Gastroesophageal sphincter (tissue), 4 donors: Measurements from ENCODE around the gene KRTAP10-8. TPM values are rescaled to one million over a fixed set of nuclear protein-coding genes. Genes with fewer than 3 reads are reported as not detected.

Source experiments
- ATAC-seq: fragments of 150-250 bp; one replicate; pipeline ENCODE4 v1.9.1; 2016; ENCODE audit warnings: mild to moderate bottlenecking, moderate library complexity
- H3K27ac ChIP-seq, 4 donors: fragments of 200-600 bp; sonication (generic) in 3 of 4; 1 replicate in 3 of 4; 2 replicates in 1 of 4; pipeline ENCODE4 v1.5.1; 2016 to 2019
- H3K27me3 ChIP-seq: fragments of 200-600 bp; sonication (generic); one replicate; pipeline ENCODE4 v1.5.1; 2019
- H3K36me3 ChIP-seq, 2 donors: fragments of 200-600 bp; sonication (generic); one replicate each; pipeline ENCODE4 v1.5.1; 2019; ENCODE audit warnings: control low read depth in 1 of 2
- H3K4me1 ChIP-seq, 3 donors: fragments of 200-600 bp; sonication (generic); 1 replicate in 2 of 3; 2 replicates in 1 of 3; pipeline ENCODE4 v1.5.1; 2016 to 2019; ENCODE audit warnings: control low read depth in 2 of 3
- H3K4me3 ChIP-seq, 2 donors: fragments of 200-600 bp; sonication (generic); one replicate each; pipeline ENCODE4 v1.5.1; 2019; ENCODE audit warnings: mild to moderate bottlenecking in 1 of 2, moderate library complexity in 1 of 2
- H3K9me3 ChIP-seq, 3 donors: fragments of 200-600 bp; sonication (generic); one replicate each; pipeline ENCODE4 v1.5.1; 2017 to 2019; ENCODE audit warnings: control low read depth in 2 of 3
- CTCF ChIP-seq, 4 experiments: fragments of 200-600 bp in 2 of 4; fragments of 450-650 bp in 2 of 4; sonication (generic) in 1 of 4; IDR thresholded peaks; one replicate each; pipeline ENCODE4 v1.5.1; 2017 to 2019; ENCODE audit warnings: antibody characterized with exemption in 4 of 4, mild to moderate bottlenecking in 2 of 4, moderate library complexity in 2 of 4
- EP300 ChIP-seq: sonication (generic); formaldehyde crosslinking; IDR thresholded peaks from one replicate; pipeline ENCODE4 v1.6.1; 2017; ENCODE audit warnings: antibody characterized with exemption, mild to moderate bottlenecking
- POLR2A ChIP-seq, 2 donors: fragments of 450-650 bp; IDR thresholded peaks; one replicate each; pipeline ENCODE4 v1.6.1; 2017; ENCODE audit warnings: antibody characterized with exemption in 2 of 2, mild to moderate bottlenecking in 2 of 2, moderate library complexity in 1 of 2
- POLR2AphosphoS5 ChIP-seq: sonication (generic); formaldehyde crosslinking; IDR thresholded peaks from one replicate; pipeline ENCODE4 v1.6.1; 2017; ENCODE audit warnings: antibody characterized with exemption
- WGBS, 2 donors: methylation state at CpG; one replicate each; pipeline ENCODE4 v1.1.5; 2018; ENCODE audit warnings: low coverage in 1 of 2; 5-methylcytosine and 5-hydroxymethylcytosine counted together
- total RNA-seq, 4 donors: library from RNA; depleted of rRNA; stranded (reverse); fragments of >200 nt; gene quantifications; one replicate each; pipeline ENCODE4 v1.1.0, GENCODE V29; 2016

Gene KRTAP10-8
- total RNA-seq, 4 donors from 2014 or later = not detected

- Histone ChIP-seq H3K27me3 (peaks cover 46% of the 10 kb centered on the region), H3K4me3 (no peak overlapping the region), H3K36me3 (no peaks in the 10 kb centered on the region), H3K9me3 (peaks cover 0 to 54% (median 0%) of the 10 kb centered on the region in 3 donors), H3K27ac (no peak overlapping the region), H3K4me1 (peaks cover 0 to 4% (median 0%) of the 10 kb centered on the region in 3 donors)
- TF ChIP-seq EP300 = no peak
- TF ChIP-seq POLR2AphosphoS5 = no peak
- TF ChIP-seq POLR2A (IDR thresholded peaks at IDR 0.05) = no peak
- TF ChIP-seq CTCF (IDR thresholded peaks at IDR 0.05) = no peak
- 64 to 73% methylated on average over 14 of the region's 15 CpGs for WGBS, 2 donors
- no peak for ATAC-seq
Measured at GRCh38 chr21:44582055-44582454, 29.8 kb upstream of the KRTAP10-8 start.

DNA sequence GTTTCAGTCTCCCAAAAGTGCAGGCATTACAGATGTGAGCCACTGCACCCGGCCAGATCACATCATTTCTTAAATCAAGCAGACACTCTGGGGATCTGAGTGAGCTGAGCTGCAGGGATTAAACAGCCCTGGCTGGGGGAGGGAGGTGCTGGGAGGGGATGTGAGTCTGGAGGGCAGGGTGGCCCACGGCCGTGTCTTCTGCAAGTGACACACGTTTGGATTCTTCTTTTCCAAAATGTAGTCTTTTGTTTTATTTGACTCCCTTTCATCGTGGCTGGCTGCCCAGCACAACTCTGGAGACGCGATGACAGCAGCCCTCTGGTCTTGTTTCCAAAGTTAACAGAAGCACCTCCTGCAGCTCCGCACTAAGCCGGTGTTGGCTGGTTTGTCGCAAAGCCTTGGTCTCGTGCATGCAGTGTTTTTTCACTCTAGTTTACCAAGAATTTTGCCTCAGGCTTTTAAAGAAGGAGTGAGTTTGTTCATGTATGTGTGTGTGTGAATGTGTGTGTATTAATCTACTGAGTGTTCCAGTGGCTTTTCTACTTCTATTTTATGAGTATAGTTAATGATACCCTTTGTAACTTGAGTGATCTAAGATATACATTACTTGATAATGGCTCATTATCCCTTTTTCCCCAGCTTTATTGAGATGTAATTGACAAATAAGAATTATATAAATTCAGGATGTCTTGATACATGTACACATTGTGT lies 28.6 kb upstream of the KRTAP10-8 start:
- Histone ChIP-seq H3K27me3 (peaks cover 42% of the 10 kb centered on the region), H3K4me3 (no peak overlapping the region), H3K9me3 (peaks cover 0 to 43% (median 0%) of the 10 kb centered on the region in 3 donors), H3K4me1 (peaks cover 0 to 4% (median 0%) of the 10 kb centered on the region in 3 donors), H3K27ac (no peak overlapping the region), H3K36me3 (no peaks in the 10 kb centered on the region)
- TF ChIP-seq POLR2AphosphoS5 (no peak), CTCF (IDR thresholded peaks at IDR 0.05) (no peak), POLR2A (IDR thresholded peaks at IDR 0.05) (no peak), EP300 (no peak)
- 14 to 15% methylated on average over 10 to 11 of the region's 11 CpGs for WGBS, 2 donors
- ATAC-seq = no peak

DNA sequence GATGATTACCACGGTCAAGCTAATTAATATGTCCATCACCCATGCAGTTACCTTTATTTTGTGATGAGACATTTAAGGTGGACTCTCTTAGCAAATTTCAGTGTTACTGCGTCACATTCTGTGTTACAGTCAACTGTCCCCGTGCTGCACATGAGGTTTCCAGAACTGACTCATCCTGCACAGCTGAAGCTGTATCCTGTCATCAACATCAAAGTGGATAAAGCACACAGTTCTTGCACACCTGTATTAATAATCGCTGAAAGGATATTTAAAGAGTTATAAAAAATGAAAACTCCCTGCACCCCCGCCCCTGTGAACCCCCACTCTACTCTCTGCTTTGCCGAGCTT lies 28.1 kb upstream of the KRTAP10-8 start:
- Histone ChIP-seq H3K4me1 (peaks cover 0 to 4% (median 0%) of the 10 kb centered on the region in 3 donors), H3K4me3 (no peak overlapping the region), H3K36me3 (no peaks in the 10 kb centered on the region), H3K9me3 (peaks cover 0 to 40% (median 0%) of the 10 kb centered on the region in 3 donors), H3K27me3 (peaks cover 37% of the 10 kb centered on the region), H3K27ac (no peak overlapping the region)
- 60 to 70% methylated on average over 6 of the region's 6 CpGs for WGBS, 2 donors
- TF ChIP-seq POLR2A (IDR thresholded peaks at IDR 0.05) = no peak
- TF ChIP-seq POLR2AphosphoS5 = no peak
- no peak for TF ChIP-seq CTCF (IDR thresholded peaks at IDR 0.05)
- TF ChIP-seq EP300 = no peak
- no peak for ATAC-seq

DNA sequence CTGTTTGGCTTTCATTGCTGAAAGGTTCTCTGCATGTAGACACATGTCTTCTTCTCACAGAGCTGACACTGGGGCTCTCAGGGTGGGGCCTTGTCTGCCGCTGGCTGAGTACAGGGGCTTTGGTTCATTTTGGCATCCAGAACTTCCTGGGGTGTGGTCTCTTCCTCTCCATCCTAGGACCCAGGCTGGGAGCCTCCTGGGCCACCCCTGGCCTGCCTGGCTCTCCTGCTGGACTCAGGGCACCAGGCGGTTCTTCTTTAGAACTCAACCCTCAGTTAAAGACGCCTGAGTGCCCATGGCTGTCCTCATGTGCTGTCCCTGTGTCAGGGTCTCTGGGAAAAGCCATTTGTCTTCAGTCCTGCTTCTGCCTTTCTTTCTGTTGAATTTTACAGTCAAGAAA lies 26.0 kb upstream of the KRTAP10-8 start:
- ATAC-seq = no peak
- H3K27ac ChIP-seq = no peak overlapping the region
- H3K27me3 ChIP-seq = peaks cover 39% of the 10 kb centered on the region
- H3K4me3 ChIP-seq = no peak overlapping the region
- 70 to 93% methylated on average over 2 of the region's 3 CpGs for whole genome bisulfite sequencing, 2 donors
- H3K36me3 ChIP-seq = no peaks in the 10 kb centered on the region
- no peak for TF ChIP-seq EP300
- no peak for TF ChIP-seq CTCF (IDR thresholded peaks at IDR 0.05)
- TF ChIP-seq POLR2A (IDR thresholded peaks at IDR 0.05) = no peak
- no peak for TF ChIP-seq POLR2AphosphoS5
- peaks cover 0 to 27% (median 0%) of the 10 kb centered on the region in 3 donors for H3K9me3 ChIP-seq
- peaks cover 0 to 4% (median 0%) of the 10 kb centered on the region in 3 donors for H3K4me1 ChIP-seq

GRCh38 chr21:44589094-44589493 lies 22.8 kb upstream of the KRTAP10-8 start:
- Histone ChIP-seq H3K36me3 (no peaks in the 10 kb centered on the region), H3K4me3 (no peak overlapping the region), H3K27me3 (peaks cover 62% of the 10 kb centered on the region), H3K9me3 (peaks cover 0 to 10% (median 0%) of the 10 kb centered on the region in 3 donors), H3K4me1 (no peaks in the 10 kb centered on the region), H3K27ac (no peak overlapping the region)
- no peak for ATAC-seq
- WGBS, 2 donors = 95 to 100% methylated on average over 1 to 2 of the region's 2 CpGs
- TF ChIP-seq EP300 (no peak), CTCF (IDR thresholded peaks at IDR 0.05) (no peak), POLR2AphosphoS5 (no peak), POLR2A (IDR thresholded peaks at IDR 0.05) (no peak)
